K562 (cell line): Measurements from ENCODE around the gene EXOC7. TPM values are rescaled to one million over a fixed set of nuclear protein-coding genes. Genes with fewer than 3 reads are reported as not detected.
A peak's percentile ranks its signal among the peaks of the same experiment; 100 is the strongest.

Source experiments
- ATAC-seq: fragments of 200-7000 bp; cut with Tn5 transposase; 3 replicates; pipeline ENCODE4 v1.9.1; 2020; ENCODE audit warnings: moderate library complexity
- BruUV-seq: library from RNA; stranded (reverse); fragments of 400-500 nt; replicated peaks from 2 replicates; lab custom pipeline; 2021; lab: Mats Ljungman, UMichigan
- CTCF ChIA-PET: fragments of 300-600 bp; formaldehyde crosslinking; extraction: SDS; loops from one replicate; lab custom pipeline; 2021; ENCODE audit warnings: low intra/inter-chr PET ratio; lab: Yijun Ruan, JAX
- POLR2A ChIA-PET: fragments of 300-600, 350-650 bp; sonication (Branson Sonifier 250); formaldehyde crosslinking; extraction: SDS; loops from one replicate; lab custom pipeline; 2021; ENCODE audit warnings: antibody characterized with exemption, inconsistent platforms; lab: Yijun Ruan, JAX
- DNase-seq, 4 experiments: peaks; one replicate each; pipeline versions ENCODE4 v3.0.0 to v3.0.0-alpha.2; 2011 to 2018; ENCODE audit warnings: low spot score in 3 of 4, mixed read lengths in 3 of 4; ENCODE audit errors: extremely low read depth in 1 of 4
- FAIRE-seq: peaks from 2 replicates; lab custom pipeline; 2011; peaks lifted over from hg19 to GRCh38; lab: Jason Lieb, UNC
- H2AFZ ChIP-seq: 2 replicates; pipeline ENCODE4 v1.6.0; 2011; ENCODE audit warnings: low read depth, low read length, control low read depth, inconsistent platforms
- H3K27ac ChIP-seq: fragments of 200-600 bp; 3 replicates; pipeline ENCODE4 v1.8.0; 2011; ENCODE audit warnings: low read depth, mild to moderate bottlenecking, control low read depth, inconsistent platforms, low read length, moderate library complexity, mixed read lengths; ENCODE audit errors: extremely low read depth
- H3K27me3 ChIP-seq, 2 experiments: fragments of 300-600 bp in 1 of 2; 2 replicates in 1 of 2; 3 replicates in 1 of 2; pipeline versions ENCODE4 v1.6.0 to v1.8.0; 2011; ENCODE audit warnings: inconsistent platforms in 2 of 2, low read length in 2 of 2, mild to moderate bottlenecking in 1 of 2, mixed read lengths in 1 of 2, moderate library complexity in 1 of 2; ENCODE audit not compliant: control insufficient read depth in 2 of 2, insufficient read depth in 2 of 2
- H3K36me3 ChIP-seq: fragments of 300-600 bp; 3 replicates; pipeline ENCODE4 v1.8.0; 2011; ENCODE audit warnings: mild to moderate bottlenecking, low read length, inconsistent platforms; ENCODE audit not compliant: control insufficient read depth, insufficient read depth
- H3K4me1 ChIP-seq, 2 experiments: fragments of 200-600 bp in 1 of 2; replicated peaks in 1 of 2; 2 replicates in 1 of 2; 3 replicates in 1 of 2; pipeline versions ENCODE4 v1.5.1 to v1.8.0; 2011; ENCODE audit warnings: inconsistent platforms in 2 of 2, low read length in 2 of 2, mild to moderate bottlenecking in 1 of 2, mixed read lengths in 1 of 2, moderate library complexity in 1 of 2; ENCODE audit not compliant: control insufficient read depth in 2 of 2, insufficient read depth in 2 of 2
- H3K4me2 ChIP-seq: 2 replicates; pipeline ENCODE4 v1.6.1; 2011; ENCODE audit warnings: low read length, control low read depth, inconsistent platforms, mixed read lengths; ENCODE audit not compliant: insufficient read depth
- H3K4me3 ChIP-seq: fragments of 200-600 bp; sonication (generic), shearing (Covaris generic); 2 replicates; pipeline ENCODE4 v1.5.1; 2016; ENCODE audit warnings: control low read depth, inconsistent platforms
- H3K79me2 ChIP-seq: fragments of 200-600 bp; 3 replicates; pipeline ENCODE4 v1.8.0; 2011; ENCODE audit warnings: low read length, inconsistent platforms; ENCODE audit not compliant: control insufficient read depth, insufficient read depth
- H3K9ac ChIP-seq, 2 experiments: 2 replicates each; pipeline versions ENCODE4 v1.6.0 to v1.6.1; 2011; ENCODE audit warnings: low read depth in 2 of 2, low read length in 2 of 2, control low read depth in 1 of 2, inconsistent platforms in 1 of 2, mild to moderate bottlenecking in 1 of 2, mixed read lengths in 1 of 2; ENCODE audit not compliant: insufficient read depth in 1 of 2
- H3K9me1 ChIP-seq: one replicate; pipeline ENCODE4 v1.6.0; 2011; ENCODE audit warnings: inconsistent platforms, mild to moderate bottlenecking, low read length, moderate library complexity; ENCODE audit not compliant: control insufficient read depth, insufficient read depth
- H3K9me3 ChIP-seq: replicated peaks from 2 replicates; pipeline ENCODE4 v1.5.1; 2011; ENCODE audit warnings: low read depth, low read length, inconsistent platforms; ENCODE audit not compliant: control insufficient read depth, insufficient read depth
- H4K20me1 ChIP-seq: replicated peaks from 2 replicates; pipeline ENCODE4 v1.6.1; 2011; ENCODE audit warnings: low read length, inconsistent platforms, mixed read lengths; ENCODE audit not compliant: control insufficient read depth, insufficient read depth
- POLR2G ChIP-seq: fragments of 200-400 bp; formaldehyde crosslinking; IDR thresholded peaks from 2 replicates; pipeline ENCODE4 v1.6.1; 2017; ENCODE audit warnings: low read depth, mild to moderate bottlenecking, antibody characterized with exemption, low read length, moderate library complexity
- PRPF4 ChIP-seq: fragments of 200-400 bp; formaldehyde crosslinking; IDR thresholded peaks from one replicate; pipeline ENCODE4 v1.6.1; 2017; ENCODE audit warnings: low read length, low read depth, mild to moderate bottlenecking; ENCODE audit not compliant: insufficient read depth, poor library complexity, severe bottlenecking
- RBM34 ChIP-seq: fragments of 200-400 bp; formaldehyde crosslinking; IDR thresholded peaks from 2 replicates; pipeline ENCODE4 v1.6.1; 2018; ENCODE audit warnings: low read length, borderline replicate concordance; ENCODE audit not compliant: insufficient read depth
- ZFP36 ChIP-seq: fragments of 150-350 bp; IDR thresholded peaks from 2 replicates; pipeline ENCODE4 v1.6.1; 2018; ENCODE audit warnings: low read length, low read depth; ENCODE audit not compliant: partially characterized antibody
- WGBS: fragments of 100-300 bp; shearing (Covaris generic); methylation state at CpG from one replicate; pipeline ENCODE4 v1.1.6; 2016; ENCODE audit warnings: low coverage, mixed read lengths; ENCODE audit not compliant: insufficient coverage; ENCODE audit errors: missing lambda C conversion rate; 5-methylcytosine and 5-hydroxymethylcytosine counted together
- in situ Hi-C: fragments of 300-500 bp; cut with MboI; formaldehyde crosslinking; loops from 4 replicates; pipeline ENCODE4 v1.15.0; 2018; ENCODE audit warnings: inconsistent platforms, mixed read lengths
- intact Hi-C: fragments of 100-400 bp; cut with micrococcal nuclease; formaldehyde crosslinking; loops from 2 replicates; pipeline ENCODE4 v1.14.2; 2022
- polyA plus RNA-seq, 8 experiments: library from polyadenylated mRNA; depleted of rRNA in 4 of 8; stranded (reverse) in 5 of 8; unstranded in 3 of 8; fragments of >200 nt; fragmentation: Nextera tagmentation in 2 of 8; fragmentation: Illumina TruSeq in 1 of 8; extraction: Ambion mirVana in 2 of 8; extraction: Trizol in 1 of 8; gene quantifications; 2 replicates each; pipeline versions ENCODE4 v1.2.1 to v1.2.3, GENCODE V29; 2011 to 2014; ENCODE audit warnings: inconsistent platforms in 1 of 8, missing spikeins in 1 of 8
- total RNA-seq, 7 experiments: library from RNA; depleted of rRNA in 6 of 7; stranded (reverse); fragments of >200 nt in 6 of 7; fragmentation: Illumina TruSeq in 2 of 7; extraction: Trizol in 2 of 7; gene quantifications; 2 replicates each; pipeline versions ENCODE4 v1.2.1 to v1.2.3, GENCODE V29; 2011 to 2021; ENCODE audit warnings: low replicate concordance in 1 of 7

Gene EXOC7
- total and polyA plus RNA-seq, 9 of the 15 experiments (the other 6 are each of a cell fraction or from before 2014, with no cell fraction given), result 18.6 to 57.0 (median 35.0) TPM

GRCh38 chr17:76145231-76146052 lies 41.9 kb upstream of the EXOC7 start:
- H3K27me3 ChIP-seq, result peaks cover 2 to 6% of the 10 kb centered on the region in 2 experiments; a peak in 3 of 5 replicates
- peak overlapping the region in 1 of 2 experiments; percentile 71; a peak in 1 of 4 replicates for H3K9ac ChIP-seq
- no peaks in the 10 kb centered on the region for H3K79me2 ChIP-seq
- BruUV-seq, result no TSS peak
- intact Hi-C loops (no loop called here), in situ Hi-C loops (no loop called here)
- H3K36me3 ChIP-seq, result peaks cover 22% of the 10 kb centered on the region; the same call in 1 of the 3 replicates
- POLR2A ChIA-PET, result interaction anchor here (1.3 kb wide), 1 partner anchor 21 kb away, joined by 4 read pairs; no protein-coding TSS in a partner anchor
- no peaks in the 10 kb centered on the region for H3K9me1 ChIP-seq
- H4K20me1 ChIP-seq, result peaks cover 14% of the 10 kb centered on the region
- H3K4me2 ChIP-seq, result no peak overlapping the region
- peaks cover 5 to 20% of the 10 kb centered on the region in 2 experiments; a peak in 3 of 5 replicates for H3K4me1 ChIP-seq
- WGBS, result 87% methylated on average over 18 of the region's 25 CpGs
- DNase-seq (no peak), ATAC-seq (no peak), FAIRE-seq (no peak)
- CTCF ChIA-PET, result no interaction called here
- H3K9me3 ChIP-seq, result no peaks in the 10 kb centered on the region
- no peak overlapping the region for H3K27ac ChIP-seq
- no peak overlapping the region for H2AFZ ChIP-seq
- no peak for TF ChIP-seq RBM34
- TF ChIP-seq POLR2G, result peak; percentile 47
- no peak for TF ChIP-seq ZFP36
- no peak for TF ChIP-seq PRPF4
- no peak overlapping the region for H3K4me3 ChIP-seq
